BE2C (cell line): ENCODE measurements around the gene VIL1.

Source experiments
- DNase-seq: peaks from one replicate; pipeline ENCODE4 v3.0.0-alpha.2; 2020
- H3K27me3 ChIP-seq: fragments of 250-450 bp; sonication (Bioruptor Pico); 2 replicates; pipeline ENCODE4 v1.5.1; 2020; ENCODE audit warnings: mild to moderate bottlenecking
- H3K36me3 ChIP-seq: fragments of 250-450 bp; sonication (Bioruptor Pico); 2 replicates; pipeline ENCODE4 v1.5.1; 2020; ENCODE audit warnings: mild to moderate bottlenecking
- H3K4me1 ChIP-seq: fragments of 250-450 bp; sonication (Bioruptor Pico); 2 replicates; pipeline ENCODE4 v1.5.1; 2020
- H3K4me3 ChIP-seq: 2 replicates; pipeline ENCODE4 v1.5.1; 2011; ENCODE audit warnings: low read depth, low read length
- H3K9me3 ChIP-seq: fragments of 250-450 bp; sonication (Bioruptor Pico); 2 replicates; pipeline ENCODE4 v1.5.1; 2020
- TF ChIP-seq, protein P1 (sequence below): IDR thresholded peaks from 2 replicates; pipeline ENCODE4 v1.5.1; 2012; ENCODE audit warnings: mild to moderate bottlenecking, low read depth, low read length

VIL1 gene

DNA sequence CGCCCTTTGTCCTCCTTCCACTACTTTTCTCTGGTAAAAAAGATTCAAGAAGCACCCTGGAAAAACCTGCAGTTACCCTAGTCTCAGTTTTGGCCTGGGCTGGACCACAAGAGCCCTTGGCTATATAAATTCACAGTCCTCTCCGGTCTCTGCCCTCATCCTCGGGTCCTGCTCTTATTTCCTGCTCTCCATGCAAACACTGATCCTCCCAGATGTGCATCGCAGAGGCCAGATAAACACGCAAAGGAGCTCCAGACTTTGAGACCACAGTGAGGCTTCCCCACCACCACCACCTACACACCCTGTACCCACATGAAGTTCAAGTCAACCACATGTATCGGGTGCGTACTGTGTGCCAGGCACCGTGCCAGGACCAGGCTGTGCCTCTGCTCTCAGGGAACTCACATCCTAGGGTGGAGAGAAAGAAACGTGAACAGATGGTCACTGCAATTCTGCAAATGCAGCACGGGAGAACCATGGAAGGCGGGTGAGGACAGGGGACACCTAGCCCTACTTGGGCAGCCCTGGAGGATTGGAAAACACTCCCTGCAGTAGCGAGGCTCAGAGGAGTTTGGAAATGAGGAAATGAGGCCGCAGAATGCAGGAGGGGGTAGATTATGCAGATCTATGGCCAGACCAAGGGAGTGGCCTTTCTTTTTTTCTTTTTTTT, 11.8 kb upstream of the VIL1 start:
- no peaks in the 10 kb centered on the region for H3K9me3 ChIP-seq
- peaks cover 2% of the 10 kb centered on the region; the same call in 1 of the 2 replicates for H3K4me1 ChIP-seq
- H3K4me3 ChIP-seq = peak overlapping the region; percentile 67
- no peak for DNase-seq
- no peaks in the 10 kb centered on the region; the same call in 1 of the 2 replicates for H3K27me3 ChIP-seq
- peaks cover 19% of the 10 kb centered on the region for H3K36me3 ChIP-seq
- TF ChIP-seq, protein P1, sequence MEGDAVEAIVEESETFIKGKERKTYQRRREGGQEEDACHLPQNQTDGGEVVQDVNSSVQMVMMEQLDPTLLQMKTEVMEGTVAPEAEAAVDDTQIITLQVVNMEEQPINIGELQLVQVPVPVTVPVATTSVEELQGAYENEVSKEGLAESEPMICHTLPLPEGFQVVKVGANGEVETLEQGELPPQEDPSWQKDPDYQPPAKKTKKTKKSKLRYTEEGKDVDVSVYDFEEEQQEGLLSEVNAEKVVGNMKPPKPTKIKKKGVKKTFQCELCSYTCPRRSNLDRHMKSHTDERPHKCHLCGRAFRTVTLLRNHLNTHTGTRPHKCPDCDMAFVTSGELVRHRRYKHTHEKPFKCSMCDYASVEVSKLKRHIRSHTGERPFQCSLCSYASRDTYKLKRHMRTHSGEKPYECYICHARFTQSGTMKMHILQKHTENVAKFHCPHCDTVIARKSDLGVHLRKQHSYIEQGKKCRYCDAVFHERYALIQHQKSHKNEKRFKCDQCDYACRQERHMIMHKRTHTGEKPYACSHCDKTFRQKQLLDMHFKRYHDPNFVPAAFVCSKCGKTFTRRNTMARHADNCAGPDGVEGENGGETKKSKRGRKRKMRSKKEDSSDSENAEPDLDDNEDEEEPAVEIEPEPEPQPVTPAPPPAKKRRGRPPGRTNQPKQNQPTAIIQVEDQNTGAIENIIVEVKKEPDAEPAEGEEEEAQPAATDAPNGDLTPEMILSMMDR = no peak

DNA sequence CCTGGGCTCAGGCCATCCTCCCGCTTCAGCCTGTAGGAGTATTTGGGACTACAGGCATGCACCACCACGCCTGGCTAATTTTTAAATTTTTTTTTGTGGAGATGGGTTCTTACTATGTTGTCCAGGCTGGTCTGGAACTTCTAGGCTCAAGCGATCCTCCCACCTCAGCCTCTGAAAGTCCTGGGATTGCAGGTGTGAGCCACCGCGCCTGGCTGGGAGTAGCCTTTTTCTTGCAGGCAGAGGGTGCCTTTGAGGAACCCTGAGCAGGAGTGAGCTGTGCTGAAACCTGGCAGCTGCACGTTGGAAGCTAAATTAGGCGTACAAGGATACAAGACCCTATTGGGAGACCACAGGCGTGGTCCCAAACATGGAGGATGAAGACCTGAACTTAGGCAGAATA, 11.2 kb upstream of the VIL1 start:
- Histone ChIP-seq H3K36me3 (peaks cover 15% of the 10 kb centered on the region), H3K4me3 (no peak overlapping the region), H3K4me1 (peaks cover 2% of the 10 kb centered on the region; the same call in 1 of the 2 replicates), H3K27me3 (no peaks in the 10 kb centered on the region; the same call in 1 of the 2 replicates), H3K9me3 (no peaks in the 10 kb centered on the region)
- TF ChIP-seq, protein P1 = no peak
- no peak for DNase-seq

- H3K4me3 ChIP-seq = no peak overlapping the region
- TF ChIP-seq, protein P1 = no peak
- no peaks in the 10 kb centered on the region for H3K27me3 ChIP-seq
- no peaks in the 10 kb centered on the region for H3K36me3 ChIP-seq
- no peak for DNase-seq
- no peaks in the 10 kb centered on the region for H3K9me3 ChIP-seq
- no peaks in the 10 kb centered on the region for H3K4me1 ChIP-seq
These were observed 604 bp upstream of the VIL1 start for GRCh38 chr2:218418321-218418716.

- no peaks in the 10 kb centered on the region for H3K36me3 ChIP-seq
- TF ChIP-seq, protein P1 = no peak
- H3K4me3 ChIP-seq = no peak overlapping the region
- no peaks in the 10 kb centered on the region for H3K4me1 ChIP-seq
- H3K27me3 ChIP-seq = no peaks in the 10 kb centered on the region
- DNase-seq = no peak
- no peaks in the 10 kb centered on the region for H3K9me3 ChIP-seq
These were observed 800 bp downstream of the VIL1 start for GRCh38 chr2:218419630-218420216.

- TF ChIP-seq, protein P1 = no peak
- H3K4me1 ChIP-seq = no peaks in the 10 kb centered on the region
- no peaks in the 10 kb centered on the region for H3K36me3 ChIP-seq
- DNase-seq = no peak
- H3K9me3 ChIP-seq = no peaks in the 10 kb centered on the region
- H3K27me3 ChIP-seq = no peaks in the 10 kb centered on the region
- H3K4me3 ChIP-seq = no peak overlapping the region
These were observed 2.1 kb downstream of the VIL1 start for GRCh38 chr2:218421027-218421426.

DNA sequence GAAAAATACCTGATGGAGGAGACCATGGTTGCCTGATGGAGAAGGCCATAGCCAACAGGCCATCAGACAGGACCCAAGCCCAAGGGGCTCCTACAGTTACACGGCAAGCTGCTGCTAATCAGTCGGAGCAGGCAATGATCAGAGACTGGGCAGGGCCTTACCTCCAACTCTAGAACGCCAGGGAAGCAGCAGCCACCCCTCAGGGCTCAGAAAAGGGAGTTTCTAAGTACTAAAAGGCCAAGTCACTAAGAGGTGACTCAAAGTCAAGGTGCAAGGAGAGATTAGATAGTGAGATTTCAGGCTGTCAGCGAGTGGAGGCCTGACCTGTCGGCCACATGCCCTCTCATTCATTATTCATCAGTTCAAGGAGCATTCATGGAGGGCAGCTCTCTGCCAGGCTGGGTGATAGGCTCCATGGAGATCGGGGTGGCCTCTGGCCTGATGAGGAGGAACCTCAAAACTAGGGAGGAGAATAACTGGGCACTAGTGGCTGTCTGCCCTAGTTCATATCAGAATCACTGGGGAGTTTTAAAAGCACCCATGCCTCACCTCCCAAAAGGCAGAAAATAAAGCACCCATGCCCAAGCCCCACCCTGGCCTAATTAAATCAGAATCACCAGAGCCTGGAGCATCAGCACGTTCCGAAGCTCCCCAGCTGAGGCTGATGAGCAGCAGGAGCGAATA, 3.6 kb downstream of the VIL1 start:
- H3K9me3 ChIP-seq = no peaks in the 10 kb centered on the region
- TF ChIP-seq, protein P1 = no peak
- no peaks in the 10 kb centered on the region for H3K27me3 ChIP-seq
- H3K36me3 ChIP-seq = no peaks in the 10 kb centered on the region
- no peak overlapping the region for H3K4me3 ChIP-seq
- no peaks in the 10 kb centered on the region for H3K4me1 ChIP-seq
- no peak for DNase-seq
